CD14-positive monocyte (primary cell): Measurements from ENCODE around the gene HERC2. TPM values are rescaled to one million over a fixed set of nuclear protein-coding genes. Genes with fewer than 3 reads are reported as not detected.
"Not testable (repeated sequence)": the region's sequence is repeated elsewhere in the genome, so short reads cannot be mapped to it uniquely, and the experiment has no call there.

Experiments used
- DNase-seq, 3 donors: peaks; one replicate each; pipeline ENCODE4 v3.0.0-alpha.2; 2011 to 2022
- H2AFZ ChIP-seq: 2 replicates; pipeline ENCODE4 v1.6.0; 2012; ENCODE audit warnings: mild to moderate bottlenecking, low read depth, low read length, inconsistent platforms; ENCODE audit not compliant: insufficient read depth, poor library complexity, severe bottlenecking
- H3K27ac ChIP-seq, 2 donors: 1 replicate in 1 of 2; 2 replicates in 1 of 2; pipeline ENCODE4 v1.5.1; 2012 to 2013; ENCODE audit warnings: low read length in 2 of 2, control low read depth in 1 of 2, inconsistent platforms in 1 of 2, low read depth in 1 of 2, mild to moderate bottlenecking in 1 of 2
- H3K27me3 ChIP-seq, 2 donors: one replicate each; pipeline versions ENCODE4 v1.6.0 to v1.6.1; 2011 to 2013; ENCODE audit warnings: low read length in 2 of 2; ENCODE audit not compliant: control insufficient read depth in 2 of 2, insufficient read depth in 2 of 2
- H3K36me3 ChIP-seq, 2 donors: replicated peaks in 1 of 2; 1 replicate in 1 of 2; 2 replicates in 1 of 2; pipeline versions ENCODE4 v1.5.1 to v1.6.1; 2012 to 2013; ENCODE audit warnings: low read length in 2 of 2, control low read depth in 1 of 2, inconsistent platforms in 1 of 2, mild to moderate bottlenecking in 1 of 2; ENCODE audit not compliant: insufficient read depth in 2 of 2, control insufficient read depth in 1 of 2
- H3K4me1 ChIP-seq, 2 donors: 1 replicate in 1 of 2; 2 replicates in 1 of 2; pipeline versions ENCODE4 v1.5.1 to v1.6.1; 2012 to 2013; ENCODE audit warnings: low read length in 2 of 2, control low read depth in 1 of 2, inconsistent platforms in 1 of 2, mild to moderate bottlenecking in 1 of 2, moderate library complexity in 1 of 2; ENCODE audit not compliant: insufficient read depth in 2 of 2, control insufficient read depth in 1 of 2
- H3K4me2 ChIP-seq: replicated peaks from 2 replicates; pipeline ENCODE3; 2012; ENCODE audit warnings: low read length, moderate library complexity, mild to moderate bottlenecking; ENCODE audit not compliant: poor library complexity, severe bottlenecking; ENCODE audit errors: extremely low read depth
- H3K4me3 ChIP-seq, 3 experiments: fragments of 200-600 bp in 1 of 3; sonication (generic) in 1 of 3; replicated peaks in 1 of 3; 1 replicate in 2 of 3; 2 replicates in 1 of 3; pipeline ENCODE4 v1.5.1; 2011 to 2013; ENCODE audit warnings: low read length in 3 of 3, mild to moderate bottlenecking in 3 of 3, control low read depth in 2 of 3, low read depth in 2 of 3, inconsistent platforms in 1 of 3, moderate library complexity in 1 of 3
- H3K79me2 ChIP-seq: 2 replicates; pipeline ENCODE4 v1.6.0; 2012; ENCODE audit warnings: mild to moderate bottlenecking, control low read depth, inconsistent platforms, low read length, moderate library complexity; ENCODE audit not compliant: insufficient read depth
- H3K9ac ChIP-seq: 2 replicates; pipeline ENCODE4 v1.6.0; 2017; ENCODE audit warnings: low read length, mild to moderate bottlenecking; ENCODE audit not compliant: insufficient read depth, poor library complexity, severe bottlenecking
- H3K9me3 ChIP-seq, 2 donors: replicated peaks in 1 of 2; 1 replicate in 1 of 2; 2 replicates in 1 of 2; pipeline versions ENCODE4 v1.5.1 to v1.6.1; 2012 to 2013; ENCODE audit warnings: low read length in 2 of 2, control low read depth in 1 of 2; ENCODE audit not compliant: control insufficient read depth in 1 of 2, insufficient read depth in 1 of 2
- H4K20me1 ChIP-seq: 2 replicates; pipeline ENCODE4 v1.6.0; 2012; ENCODE audit warnings: mild to moderate bottlenecking, low read length, control low read depth, moderate library complexity; ENCODE audit not compliant: insufficient read depth
- H3K27ac Mint-ChIP-seq, 7 donors: one replicate each; pipeline ENCODE4 v1.8.0; 2020; ENCODE audit warnings: mild to moderate bottlenecking in 7 of 7, mixed read lengths in 7 of 7, moderate library complexity in 6 of 7, inconsistent platforms in 2 of 7
- H3K27me3 Mint-ChIP-seq, 3 donors: one replicate each; pipeline ENCODE4 v1.8.0; 2021 to 2022; ENCODE audit warnings: low read depth in 3 of 3, mild to moderate bottlenecking in 3 of 3, mixed read lengths in 3 of 3, moderate library complexity in 3 of 3, inconsistent platforms in 1 of 3
- H3K36me3 Mint-ChIP-seq, 2 donors: one replicate each; pipeline ENCODE4 v1.8.0; 2020; ENCODE audit warnings: mixed read lengths in 2 of 2, inconsistent platforms in 1 of 2, mild to moderate bottlenecking in 1 of 2
- H3K4me1 Mint-ChIP-seq: one replicate; pipeline ENCODE4 v1.8.0; 2020; ENCODE audit warnings: mild to moderate bottlenecking, mixed read lengths
- H3K4me3 Mint-ChIP-seq, 2 donors: one replicate each; pipeline ENCODE4 v1.8.0; 2020; ENCODE audit warnings: mild to moderate bottlenecking in 2 of 2, mixed read lengths in 2 of 2, moderate library complexity in 1 of 2
- H3K9me3 Mint-ChIP-seq, 7 donors: one replicate each; pipeline ENCODE4 v1.8.0; 2020 to 2022; ENCODE audit warnings: mixed read lengths in 7 of 7, mild to moderate bottlenecking in 6 of 7, moderate library complexity in 6 of 7, inconsistent platforms in 2 of 7
- WGBS: methylation state at CpG from one replicate; pipeline ENCODE4 v1.1.5; 2013; ENCODE audit warnings: missing lambda C conversion rate; ENCODE audit not compliant: insufficient coverage; 5-methylcytosine and 5-hydroxymethylcytosine counted together
- intact Hi-C, 2 donors: fragments of 100-400 bp; cut with micrococcal nuclease; formaldehyde crosslinking; loops; one replicate each; pipeline versions ENCODE4 v1.15.0 to v1.15.1; 2023
- polyA plus RNA-seq, 3 donors: library from polyadenylated mRNA; depleted of rRNA in 1 of 3; unstranded in 2 of 3; stranded (reverse) in 1 of 3; fragments of 300-500 nt in 2 of 3; fragments of >200 nt in 1 of 3; fragmentation: Illumina TruSeq in 2 of 3; gene quantifications; 1 replicate in 2 of 3; 2 replicates in 1 of 3; pipeline ENCODE4 v1.2.3, GENCODE V29; 2012 to 2021
- TF ChIP-seq, protein P1 (sequence below): fragments of 200-600 bp; IDR thresholded peaks from one replicate; pipeline ENCODE4 v1.8.0; 2022; ENCODE audit warnings: antibody characterized with exemption, mild to moderate bottlenecking

The HERC2 gene
- polyA plus RNA-seq, 3 donors = 3.1 to 9.0 (median 4.7) TPM

DNA sequence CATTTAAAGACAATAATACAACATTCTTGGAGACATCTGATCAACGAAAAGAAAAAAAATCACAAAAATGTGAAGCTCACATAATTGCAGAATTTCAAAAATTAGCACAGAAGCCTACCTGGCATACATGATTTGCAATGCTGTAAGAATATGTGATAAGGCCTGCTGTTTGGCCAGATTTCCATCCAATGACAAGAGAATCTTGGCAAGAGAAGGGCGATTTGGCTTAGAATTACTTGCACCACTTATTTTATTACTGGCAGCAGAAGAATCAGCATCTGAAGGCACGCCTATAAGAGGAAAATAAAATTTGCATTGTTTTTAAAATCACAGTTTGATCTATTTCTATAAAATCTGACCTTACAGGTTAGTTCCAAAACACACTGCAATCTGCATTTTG lies 152.6 kb downstream of the HERC2 start:
- Mint-ChIP-seq H3K27ac (no peak overlapping the region), H3K9me3 (no peaks in the 10 kb centered on the region), H3K36me3 (peaks cover 54 to 65% of the 10 kb centered on the region in 2 donors), H3K4me1 (no peaks in the 10 kb centered on the region), H3K27me3 (no peaks in the 10 kb centered on the region), H3K4me3 (no peak overlapping the region)
- Histone ChIP-seq H3K9me3 (no peaks in the 10 kb centered on the region), H3K4me1 (no peaks in the 10 kb centered on the region), H3K4me2 (no peak overlapping the region), H3K27me3 (no peaks in the 10 kb centered on the region), H3K9ac (no peak overlapping the region), H3K27ac (no peak overlapping the region), H4K20me1 (no peaks in the 10 kb centered on the region), H3K36me3 (peaks cover 23 to 71% of the 10 kb centered on the region in 2 donors), H3K79me2 (no peaks in the 10 kb centered on the region), H3K4me3 (no peak overlapping the region), H2AFZ (no peak overlapping the region)
- TF ChIP-seq, protein P1, sequence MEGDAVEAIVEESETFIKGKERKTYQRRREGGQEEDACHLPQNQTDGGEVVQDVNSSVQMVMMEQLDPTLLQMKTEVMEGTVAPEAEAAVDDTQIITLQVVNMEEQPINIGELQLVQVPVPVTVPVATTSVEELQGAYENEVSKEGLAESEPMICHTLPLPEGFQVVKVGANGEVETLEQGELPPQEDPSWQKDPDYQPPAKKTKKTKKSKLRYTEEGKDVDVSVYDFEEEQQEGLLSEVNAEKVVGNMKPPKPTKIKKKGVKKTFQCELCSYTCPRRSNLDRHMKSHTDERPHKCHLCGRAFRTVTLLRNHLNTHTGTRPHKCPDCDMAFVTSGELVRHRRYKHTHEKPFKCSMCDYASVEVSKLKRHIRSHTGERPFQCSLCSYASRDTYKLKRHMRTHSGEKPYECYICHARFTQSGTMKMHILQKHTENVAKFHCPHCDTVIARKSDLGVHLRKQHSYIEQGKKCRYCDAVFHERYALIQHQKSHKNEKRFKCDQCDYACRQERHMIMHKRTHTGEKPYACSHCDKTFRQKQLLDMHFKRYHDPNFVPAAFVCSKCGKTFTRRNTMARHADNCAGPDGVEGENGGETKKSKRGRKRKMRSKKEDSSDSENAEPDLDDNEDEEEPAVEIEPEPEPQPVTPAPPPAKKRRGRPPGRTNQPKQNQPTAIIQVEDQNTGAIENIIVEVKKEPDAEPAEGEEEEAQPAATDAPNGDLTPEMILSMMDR = no peak
- intact Hi-C loops = no loop called here
- 60% methylated on average over 1 of the region's 3 CpGs for WGBS
- no peak for DNase-seq

DNA sequence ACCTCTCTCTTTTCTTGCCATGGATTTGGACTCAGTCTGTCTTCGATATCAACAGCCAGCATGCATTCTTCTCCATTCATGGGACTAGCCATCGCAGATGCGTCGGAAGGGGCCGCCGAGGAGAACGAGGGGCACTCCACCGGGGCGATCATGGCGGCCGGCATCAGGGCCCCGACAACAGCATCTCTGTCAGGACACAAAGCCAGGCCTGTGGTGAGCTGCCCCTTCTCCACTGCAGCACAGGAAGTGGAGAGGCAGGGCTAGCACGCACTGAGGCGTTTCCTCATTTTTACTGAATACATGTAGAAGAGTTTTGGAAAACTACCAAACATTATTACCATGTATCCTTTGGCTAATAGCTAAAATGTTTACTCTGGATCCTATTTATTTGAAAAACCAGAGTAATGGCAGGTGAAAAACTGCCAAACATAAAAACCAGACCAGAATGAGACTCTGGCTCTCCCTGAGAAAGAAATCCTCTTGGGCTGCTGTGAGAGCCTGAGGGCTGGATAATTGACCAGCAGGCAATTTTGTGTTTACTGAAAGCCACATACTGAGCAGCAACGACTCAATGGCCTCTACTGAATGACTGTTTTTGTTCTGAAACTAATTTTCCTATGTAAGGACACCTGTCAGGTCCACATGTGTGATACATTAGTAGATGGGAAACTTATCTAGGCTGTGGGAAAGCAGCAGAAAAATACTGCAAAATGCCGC lies 153.4 kb downstream of the HERC2 start:
- H4K20me1 ChIP-seq, intact Hi-C loops, H3K9ac ChIP-seq, H3K27ac Mint-ChIP-seq, H3K27ac ChIP-seq, H3K4me3 ChIP-seq, H3K27me3 ChIP-seq, H3K4me2 ChIP-seq, H3K27me3 Mint-ChIP-seq, H3K9me3 Mint-ChIP-seq, H3K9me3 ChIP-seq, H3K4me3 Mint-ChIP-seq, DNase-seq, H2AFZ ChIP-seq, H3K4me1 ChIP-seq, H3K79me2 ChIP-seq, H3K4me1 Mint-ChIP-seq: not testable (repeated sequence)
- 72% methylated on average over 9 of the region's 16 CpGs for WGBS
- peaks cover 60 to 70% of the 10 kb centered on the region in 2 donors for H3K36me3 Mint-ChIP-seq
- H3K36me3 ChIP-seq = peaks cover 26 to 71% of the 10 kb centered on the region in 2 donors
